Posterior cingulate gyrus (tissue), 11 donors: ENCODE results near the gene GLB1L3.
A peak's percentile ranks its signal among the peaks of the same experiment; 100 is the strongest.
"Not testable (repeated sequence)": the region's sequence is repeated elsewhere in the genome, so short reads cannot be mapped to it uniquely, and the experiment has no call there.

Experiments
- DNase-seq, 10 donors: peaks; one replicate each; pipeline versions ENCODE4 v3.0.0 to v3.0.0-alpha.2; 2020 to 2021; ENCODE audit warnings: mixed read lengths in 3 of 10
- intact Hi-C: fragments of 100-400 bp; cut with DNase I; formaldehyde crosslinking; loops from one replicate; pipeline ENCODE4 v1.15.1; 2023

GLB1L3 gene

GRCh38 chr11:134338654-134339053 is 62.5 kb downstream of the GLB1L3 start:
- intact Hi-C loops = no loop called here
- DNase-seq = no peak

- DNase-seq = no peak
- intact Hi-C loops = no loop called here
Measured at GRCh38 chr11:134339756-134340155, 63.6 kb downstream of the GLB1L3 start.

- DNase-seq = no peak
- intact Hi-C loops = no loop called here
Measured at GRCh38 chr11:134340354-134340964, 64.3 kb downstream of the GLB1L3 start.

GRCh38 chr11:134341805-134342571 is 65.8 kb downstream of the GLB1L3 start:
- intact Hi-C loops = no loop called here
- peak in 1 of 10 donors; percentile 73 for DNase-seq

GRCh38 chr11:134342572-134343340 is 66.6 kb downstream of the GLB1L3 start:
- intact Hi-C loops = no loop called here
- DNase-seq = peak in 1 of 10 donors; percentile 34

GRCh38 chr11:134343646-134344045 is 67.5 kb downstream of the GLB1L3 start:
- intact Hi-C loops = no loop called here
- peak in 1 of 10 donors; percentile 30 for DNase-seq

GRCh38 chr11:134344497-134345236 is 68.5 kb downstream of the GLB1L3 start:
- peak in 1 of 10 donors; percentile 76 for DNase-seq

GRCh38 chr11:134345237-134345550 is 69.0 kb downstream of the GLB1L3 start:
- DNase-seq = peak in 1 of 10 donors; percentile 36
- intact Hi-C loops = no loop called here

More at GRCh38 chr11:134344497-134345236, 68.5 kb downstream of the GLB1L3 start:
- intact Hi-C loops = not testable (repeated sequence)

- intact Hi-C loops = no loop called here
- DNase-seq = peak in 1 of 10 donors; percentile 79
Measured at GRCh38 chr11:134346101-134346975, 70.2 kb downstream of the GLB1L3 start.

- intact Hi-C loops = no loop called here
- DNase-seq = no peak
Measured at GRCh38 chr11:134346976-134347350, 70.8 kb downstream of the GLB1L3 start.

- peak in 1 of 10 donors; percentile 12 for DNase-seq
- intact Hi-C loops = no loop called here
Measured at GRCh38 chr11:134347441-134347840, 71.3 kb downstream of the GLB1L3 start.

GRCh38 chr11:134349109-134349801 is 73.1 kb downstream of the GLB1L3 start:
- intact Hi-C loops = no loop called here
- DNase-seq = no peak

- intact Hi-C loops = no loop called here
- peak in 1 of 10 donors; percentile 18 for DNase-seq
Measured at GRCh38 chr11:134349802-134350355, 73.7 kb downstream of the GLB1L3 start.

- DNase-seq = peak in 1 of 10 donors; percentile 19
- intact Hi-C loops = no loop called here
Measured at GRCh38 chr11:134350381-134350780, 74.2 kb downstream of the GLB1L3 start.

GRCh38 chr11:134352111-134352510 is 75.9 kb downstream of the GLB1L3 start:
- no peak for DNase-seq
- intact Hi-C loops = no loop called here

GRCh38 chr11:134355136-134355535 is 79.0 kb downstream of the GLB1L3 start:
- intact Hi-C loops = no loop called here
- no peak for DNase-seq

GRCh38 chr11:134355656-134356055 is 79.5 kb downstream of the GLB1L3 start:
- DNase-seq = no peak

GRCh38 chr11:134356656-134357544 is 80.7 kb downstream of the GLB1L3 start:
- intact Hi-C loops = no loop called here
- DNase-seq = peak in 3 of 10 donors; percentile 2 to 36 (median 6)

More at GRCh38 chr11:134355656-134356055, 79.5 kb downstream of the GLB1L3 start:
- intact Hi-C loops = no loop called here
